Right lobe of liver (tissue), 4 donors: Measurements from ENCODE around the gene BTBD19.

Source experiments
- CTCF ChIP-seq, 4 donors: fragments of 200-600 bp in 3 of 4; fragments of 450-650 bp in 1 of 4; IDR thresholded peaks; one replicate each; pipeline versions ENCODE4 v1.5.1 to v1.8.0; 2016 to 2022; ENCODE audit warnings: antibody characterized with exemption in 4 of 4, mild to moderate bottlenecking in 2 of 4
- POLR2A ChIP-seq: fragments of 450-650 bp; IDR thresholded peaks from one replicate; pipeline ENCODE4 v1.6.1; 2017; ENCODE audit warnings: antibody characterized with exemption, mild to moderate bottlenecking
- donor health status: DM: no; HTN: no; CAD: no.
- donor health status: DM: no; HTN: no; CAD: no.
- donor health status: DM: no; HTN: yes; CAD: no.

GRCh38 chr1:44828841-44829440, 20.6 kb downstream of the BTBD19 start:
- TF ChIP-seq CTCF (IDR thresholded peaks at IDR 0.05) (no peak), POLR2A (no peak)
